OCI-LY1 (cell line): ENCODE data around the gene SLC17A4.

Source experiments
- H2AFZ ChIP-seq: fragments of 200-600 bp; sonication (generic), shearing (Covaris generic); 2 replicates; pipeline ENCODE4 v1.6.0; 2014; ENCODE audit warnings: antibody characterized with exemption, mild to moderate bottlenecking, low read length
- H3F3A ChIP-seq: fragments of 200-600 bp; sonication (generic), shearing (Covaris generic); 2 replicates; pipeline ENCODE4 v1.6.0; 2014; ENCODE audit warnings: mild to moderate bottlenecking, antibody characterized with exemption, low read length, moderate library complexity; ENCODE audit not compliant: insufficient read depth
- H3K27ac ChIP-seq: fragments of 200-600 bp; sonication (generic); 2 replicates; pipeline ENCODE4 v1.5.1; 2014; ENCODE audit warnings: low read length, mixed run types, mild to moderate bottlenecking, low read depth; ENCODE audit not compliant: poor library complexity, severe bottlenecking
- H3K27me3 ChIP-seq: fragments of 200-600 bp; sonication (generic); 2 replicates; pipeline ENCODE4 v1.6.0; 2014; ENCODE audit warnings: antibody characterized with exemption, mild to moderate bottlenecking, low read length, moderate library complexity; ENCODE audit not compliant: insufficient read depth
- H3K36me3 ChIP-seq: fragments of 200-600 bp; sonication (generic); 2 replicates; pipeline ENCODE4 v1.6.1; 2014; ENCODE audit warnings: mild to moderate bottlenecking, antibody characterized with exemption, low read length, moderate library complexity, mixed read lengths; ENCODE audit not compliant: insufficient read depth
- H3K4me1 ChIP-seq: fragments of 200-600 bp; sonication (generic); 2 replicates; pipeline ENCODE4 v1.5.1; 2014; ENCODE audit warnings: mild to moderate bottlenecking, low read length, moderate library complexity; ENCODE audit not compliant: insufficient read depth, severe bottlenecking
- H3K4me2 ChIP-seq: fragments of 200-600 bp; sonication (generic), shearing (Covaris generic); 2 replicates; pipeline ENCODE4 v1.6.1; 2014; ENCODE audit warnings: low read length
- H3K4me3 ChIP-seq: fragments of 200-600 bp; sonication (generic); 2 replicates; pipeline ENCODE4 v1.5.1; 2014; ENCODE audit warnings: low read length, low read depth, mild to moderate bottlenecking, mixed read lengths; ENCODE audit not compliant: poor library complexity, severe bottlenecking
- H3K79me2 ChIP-seq: fragments of 200-600 bp; shearing (Covaris generic); 2 replicates; pipeline ENCODE4 v1.6.1; 2016; ENCODE audit warnings: mixed run types, low read length, mixed read lengths; ENCODE audit not compliant: insufficient read depth
- H3K9ac ChIP-seq: fragments of 200-600 bp; sonication (generic), shearing (Covaris generic); 2 replicates; pipeline ENCODE4 v1.6.1; 2014; ENCODE audit warnings: mild to moderate bottlenecking, low read length, mixed read lengths
- H3K9me2 ChIP-seq: fragments of 200-600 bp; sonication (generic), shearing (Covaris generic); 2 replicates; pipeline ENCODE4 v1.6.1; 2014; ENCODE audit warnings: low read depth, mild to moderate bottlenecking, low read length, mixed read lengths
- H3K9me3 ChIP-seq: fragments of 200-600 bp; shearing (Covaris generic); 2 replicates; pipeline ENCODE4 v1.6.1; 2014; ENCODE audit warnings: low read length, mixed read lengths
- H4K20me1 ChIP-seq: fragments of 200-600 bp; sonication (generic), shearing (Covaris generic); 2 replicates; pipeline ENCODE4 v1.6.0; 2016; ENCODE audit warnings: mild to moderate bottlenecking, low read length; ENCODE audit not compliant: insufficient read depth
- CTCF ChIP-seq: fragments of 200-600 bp; sonication (generic), shearing (Covaris generic); IDR thresholded peaks from 2 replicates; pipeline ENCODE4 v1.5.1; 2017; ENCODE audit warnings: mild to moderate bottlenecking, antibody characterized with exemption, low read length, moderate library complexity, mixed read lengths
- EZH2 ChIP-seq: fragments of 200-600 bp; sonication (generic), shearing (Covaris generic); IDR thresholded peaks from 2 replicates; pipeline ENCODE4 v1.8.0; 2017; ENCODE audit warnings: borderline replicate concordance, mixed run types, mild to moderate bottlenecking, antibody characterized with exemption, low read length, moderate library complexity, mixed read lengths

SLC17A4 gene

GRCh38 chr6:25801436-25801835 is 46.9 kb downstream of the SLC17A4 start:
- Histone ChIP-seq H3K27me3 (no peaks in the 10 kb centered on the region), H3K9ac (no peak overlapping the region), H3K4me1 (no peaks in the 10 kb centered on the region)

GRCh38 chr6:25804804-25805203 is 50.3 kb downstream of the SLC17A4 start:
- Histone ChIP-seq H3K79me2 (no peaks in the 10 kb centered on the region), H3K4me2 (no peak overlapping the region), H3K27me3 (no peaks in the 10 kb centered on the region), H3K4me3 (no peak overlapping the region), H3K9me2 (no peaks in the 10 kb centered on the region), H3K9ac (no peak overlapping the region), H3K36me3 (no peaks in the 10 kb centered on the region), H3K9me3 (no peaks in the 10 kb centered on the region), H3K4me1 (no peaks in the 10 kb centered on the region), H3F3A (no peaks in the 10 kb centered on the region), H4K20me1 (no peaks in the 10 kb centered on the region), H3K27ac (no peak overlapping the region), H2AFZ (no peak overlapping the region)
- TF ChIP-seq EZH2 (no peak), CTCF (no peak)

More at GRCh38 chr6:25801436-25801835, 46.9 kb downstream of the SLC17A4 start:
- no peaks in the 10 kb centered on the region for H3K9me2 ChIP-seq
- no peak overlapping the region for H3K4me3 ChIP-seq
- H3K79me2 ChIP-seq = no peaks in the 10 kb centered on the region
- H3K36me3 ChIP-seq = no peaks in the 10 kb centered on the region
- TF ChIP-seq EZH2 = no peak
- no peaks in the 10 kb centered on the region for H3K9me3 ChIP-seq
- no peaks in the 10 kb centered on the region for H4K20me1 ChIP-seq
- H3K27ac ChIP-seq = no peak overlapping the region
- H3F3A ChIP-seq = no peaks in the 10 kb centered on the region
- H2AFZ ChIP-seq = no peak overlapping the region
- no peak overlapping the region for H3K4me2 ChIP-seq

GRCh38 chr6:25815194-25815593 is 60.7 kb downstream of the SLC17A4 start:
- Histone ChIP-seq H3K9me2 (no peaks in the 10 kb centered on the region), H3K79me2 (no peaks in the 10 kb centered on the region), H2AFZ (no peak overlapping the region), H3K36me3 (no peaks in the 10 kb centered on the region), H3K9me3 (no peaks in the 10 kb centered on the region), H3K4me1 (no peaks in the 10 kb centered on the region), H3K27me3 (no peaks in the 10 kb centered on the region; the same call in 1 of the 2 replicates), H3F3A (no peaks in the 10 kb centered on the region), H4K20me1 (no peaks in the 10 kb centered on the region), H3K4me3 (no peak overlapping the region), H3K4me2 (no peak overlapping the region), H3K9ac (no peak overlapping the region), H3K27ac (no peak overlapping the region)
- TF ChIP-seq CTCF = no peak
- no peak for TF ChIP-seq EZH2

GRCh38 chr6:25816252-25816651 is 61.7 kb downstream of the SLC17A4 start:
- no peak overlapping the region for H2AFZ ChIP-seq
- H3K27me3 ChIP-seq = no peaks in the 10 kb centered on the region; the same call in 1 of the 2 replicates
- no peaks in the 10 kb centered on the region for H3K36me3 ChIP-seq
- no peaks in the 10 kb centered on the region for H3K79me2 ChIP-seq
- no peaks in the 10 kb centered on the region for H4K20me1 ChIP-seq
- no peak overlapping the region for H3K4me2 ChIP-seq
- no peak overlapping the region for H3K27ac ChIP-seq
- no peaks in the 10 kb centered on the region for H3K4me1 ChIP-seq
- H3K9me2 ChIP-seq = no peaks in the 10 kb centered on the region
- H3K9me3 ChIP-seq = no peaks in the 10 kb centered on the region
- TF ChIP-seq EZH2 (no peak), CTCF (no peak)
- no peak overlapping the region for H3K9ac ChIP-seq
- H3K4me3 ChIP-seq = no peak overlapping the region
- H3F3A ChIP-seq = no peaks in the 10 kb centered on the region
